K562 (cell line): ENCODE measurements around the gene MTA2. TPM values are rescaled to one million over a fixed set of nuclear protein-coding genes. Genes with fewer than 3 reads are reported as not detected.

Source experiments
- ETV6 ChIP-seq, 3 experiments: fragments of 150-350 bp in 1 of 3; sonication (generic) in 1 of 3; formaldehyde crosslinking in 1 of 3; IDR thresholded peaks; 2 replicates each; pipeline versions ENCODE4 v1.6.1 to v1.8.0; 2014 to 2022; ENCODE audit warnings: borderline replicate concordance in 2 of 3, low read depth in 2 of 3, antibody characterized with exemption in 1 of 3, low read length in 1 of 3, mild to moderate bottlenecking in 1 of 3, missing genetic modification reagents in 1 of 3
- EWSR1 ChIP-seq: fragments of 450-650 bp; IDR thresholded peaks from 2 replicates; pipeline ENCODE4 v1.6.1; 2018; ENCODE audit warnings: borderline replicate concordance, mild to moderate bottlenecking, low read depth, moderate library complexity; ENCODE audit not compliant: partially characterized antibody
- HMG20A ChIP-seq: fragments of 450-650 bp; formaldehyde crosslinking; conservative IDR thresholded peaks from 2 replicates; pipeline ENCODE4 v1.4.0; 2020; ENCODE audit warnings: mild to moderate bottlenecking, mixed read lengths
- HNRNPH1 ChIP-seq: fragments of 200-400 bp; formaldehyde crosslinking; optimal IDR thresholded peaks from 2 replicates; pipeline ENCODE3; 2017; ENCODE audit warnings: low read depth, mild to moderate bottlenecking, low read length, moderate library complexity
- MEIS2 ChIP-seq: fragments of 450-650 bp; IDR thresholded peaks from 2 replicates; pipeline ENCODE4 v1.6.1; 2014; ENCODE audit warnings: mild to moderate bottlenecking; ENCODE audit not compliant: partially characterized antibody
- NBN ChIP-seq: fragments of 450-650 bp; IDR thresholded peaks from 2 replicates; pipeline ENCODE4 v1.6.1; 2016; ENCODE audit warnings: low read depth, mild to moderate bottlenecking
- NCOA6 ChIP-seq: fragments of 450-650 bp; IDR thresholded peaks from 2 replicates; pipeline ENCODE4 v1.6.1; 2017; ENCODE audit warnings: mild to moderate bottlenecking
- PHB2 ChIP-seq: fragments of 450-650 bp; IDR thresholded peaks from 2 replicates; pipeline ENCODE4 v1.6.1; 2017; ENCODE audit warnings: low read depth
- RFX7 ChIP-seq: fragments of 250-450 bp; sonication (Bioruptor Pico); IDR thresholded peaks from 2 replicates; pipeline ENCODE4 v1.5.1; 2021; ENCODE audit warnings: mild to moderate bottlenecking
- SAP30 ChIP-seq: fragments of 200-600 bp; sonication (generic); IDR thresholded peaks from 2 replicates; pipeline ENCODE4 v1.6.1; 2012; ENCODE audit warnings: borderline replicate concordance, low read depth, mild to moderate bottlenecking, moderate library complexity, low read length, control low read depth, inconsistent platforms; ENCODE audit not compliant: insufficient read depth, poor library complexity, severe bottlenecking
- SIN3B ChIP-seq: fragments of 450-650 bp; IDR thresholded peaks from 2 replicates; pipeline ENCODE4 v1.6.1; 2017; ENCODE audit warnings: low read depth, mild to moderate bottlenecking, moderate library complexity
- SPI1 ChIP-seq: IDR thresholded peaks from 2 replicates; pipeline ENCODE4 v1.6.1; 2011; ENCODE audit warnings: low read depth, low read length, control low read depth, borderline replicate concordance
- XRCC5 ChIP-seq: fragments of 200-400 bp; formaldehyde crosslinking; IDR thresholded peaks from 2 replicates; pipeline ENCODE4 v1.6.1; 2017; ENCODE audit warnings: low read depth, mild to moderate bottlenecking, low read length
- ZNF146 ChIP-seq: IDR thresholded peaks from one replicate; pipeline ENCODE4 v1.6.1; 2018; ENCODE audit warnings: missing compliant biosample characterization; ENCODE audit not compliant: unreplicated experiment
- ZNF217 ChIP-seq: sonication (generic); formaldehyde crosslinking; IDR thresholded peaks from 2 replicates; pipeline ENCODE4 v1.8.0; 2022; ENCODE audit warnings: mild to moderate bottlenecking, missing genetic modification reagents
- ZNF239 ChIP-seq: fragments of 250-450 bp; sonication (Bioruptor Pico); IDR thresholded peaks from 2 replicates; pipeline ENCODE4 v1.4.0; 2020; ENCODE audit warnings: mild to moderate bottlenecking
- polyA plus RNA-seq, 8 experiments: library from polyadenylated mRNA; depleted of rRNA in 4 of 8; stranded (reverse) in 5 of 8; unstranded in 3 of 8; fragments of >200 nt; fragmentation: Nextera tagmentation in 2 of 8; fragmentation: Illumina TruSeq in 1 of 8; extraction: Ambion mirVana in 2 of 8; extraction: Trizol in 1 of 8; gene quantifications; 2 replicates each; pipeline versions ENCODE4 v1.2.1 to v1.2.3, GENCODE V29; 2011 to 2014; ENCODE audit warnings: inconsistent platforms in 1 of 8, missing spikeins in 1 of 8
- total RNA-seq, 7 experiments: library from RNA; depleted of rRNA in 6 of 7; stranded (reverse); fragments of >200 nt in 6 of 7; fragmentation: Illumina TruSeq in 2 of 7; extraction: Trizol in 2 of 7; gene quantifications; 2 replicates each; pipeline versions ENCODE4 v1.2.1 to v1.2.3, GENCODE V29; 2011 to 2021; ENCODE audit warnings: low replicate concordance in 1 of 7
- TF ChIP-seq, protein P1 (sequence below): fragments of 250-450 bp; sonication (Bioruptor Pico); IDR thresholded peaks from 2 replicates; pipeline ENCODE4 v1.5.0; 2021
- TF ChIP-seq, protein P2 (sequence below): fragments of 450-650 bp; formaldehyde crosslinking; IDR thresholded peaks from 2 replicates; pipeline ENCODE4 v1.4.0; 2022; ENCODE audit warnings: mild to moderate bottlenecking, moderate library complexity
- TF ChIP-seq, protein P3 (sequence below): IDR thresholded peaks from 2 replicates; pipeline ENCODE4 v1.6.1; 2016; ENCODE audit warnings: missing genetic modification characterization, missing compliant biosample characterization
- TF ChIP-seq, protein P4 (sequence below): fragments of 200-800 bp; sonication (Bioruptor generic); IDR thresholded peaks from 2 replicates; pipeline ENCODE4 v1.6.1; 2016; ENCODE audit warnings: missing genetic modification characterization, missing compliant biosample characterization

MTA2 gene
- total and polyA plus RNA-seq, 9 of the 15 experiments (the other 6 are each of a cell fraction or from before 2014, with no cell fraction given), result 6.2 to 220 (median 172) TPM

DNA sequence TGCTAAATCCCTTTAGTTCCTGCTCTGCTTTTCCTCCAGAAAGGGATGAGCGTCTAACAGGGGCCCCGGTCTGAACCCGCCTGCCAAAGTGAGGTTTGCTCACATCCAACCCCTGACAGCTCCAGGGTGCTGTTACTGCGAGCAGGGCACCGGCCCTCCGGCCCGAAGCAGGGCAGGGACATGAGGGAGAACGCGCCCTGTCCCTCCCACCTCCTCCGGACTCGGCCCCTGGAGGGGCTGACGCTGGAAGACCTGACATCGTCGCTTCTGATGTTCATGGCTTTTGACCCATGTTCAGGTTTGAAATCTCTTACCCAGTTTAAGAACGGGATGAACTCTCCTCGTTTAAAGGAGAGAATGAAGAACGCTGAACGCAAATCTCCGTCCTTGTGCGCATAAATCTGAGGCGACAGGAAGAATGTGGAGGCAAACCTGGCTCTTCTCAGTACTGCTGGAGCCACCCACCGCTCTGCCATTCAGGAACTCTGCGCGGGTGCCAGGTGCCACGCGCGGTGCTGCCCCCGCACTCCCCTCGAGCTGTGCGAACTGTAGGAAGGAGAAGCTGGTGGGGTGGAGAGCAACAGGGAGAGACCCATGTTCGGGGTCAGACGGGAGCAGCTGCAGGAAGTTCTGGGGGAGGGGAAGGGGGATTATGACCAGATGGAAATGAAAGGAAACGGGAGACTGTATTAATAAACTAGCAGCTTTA lies 27.1 kb downstream of the MTA2 start (continued):
- TF ChIP-seq, protein P1, sequence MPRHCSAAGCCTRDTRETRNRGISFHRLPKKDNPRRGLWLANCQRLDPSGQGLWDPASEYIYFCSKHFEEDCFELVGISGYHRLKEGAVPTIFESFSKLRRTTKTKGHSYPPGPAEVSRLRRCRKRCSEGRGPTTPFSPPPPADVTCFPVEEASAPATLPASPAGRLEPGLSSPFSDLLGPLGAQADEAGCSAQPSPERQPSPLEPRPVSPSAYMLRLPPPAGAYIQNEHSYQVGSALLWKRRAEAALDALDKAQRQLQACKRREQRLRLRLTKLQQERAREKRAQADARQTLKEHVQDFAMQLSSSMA (CRISPR knock-in tag), result no peak
- peak; percentile 56 for TF ChIP-seq MEIS2
- TF ChIP-seq XRCC5, result no peak
- TF ChIP-seq EWSR1, result no peak
- TF ChIP-seq NBN, result no peak
- no peak for TF ChIP-seq ZNF217 (CRISPR knock-in tag)
- TF ChIP-seq PHB2, result no peak
- TF ChIP-seq, protein P2, sequence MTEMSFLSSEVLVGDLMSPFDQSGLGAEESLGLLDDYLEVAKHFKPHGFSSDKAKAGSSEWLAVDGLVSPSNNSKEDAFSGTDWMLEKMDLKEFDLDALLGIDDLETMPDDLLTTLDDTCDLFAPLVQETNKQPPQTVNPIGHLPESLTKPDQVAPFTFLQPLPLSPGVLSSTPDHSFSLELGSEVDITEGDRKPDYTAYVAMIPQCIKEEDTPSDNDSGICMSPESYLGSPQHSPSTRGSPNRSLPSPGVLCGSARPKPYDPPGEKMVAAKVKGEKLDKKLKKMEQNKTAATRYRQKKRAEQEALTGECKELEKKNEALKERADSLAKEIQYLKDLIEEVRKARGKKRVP (CRISPR knock-in tag), result peak; percentile 30; the same call in 1 of the 2 replicates
- TF ChIP-seq, protein P3, sequence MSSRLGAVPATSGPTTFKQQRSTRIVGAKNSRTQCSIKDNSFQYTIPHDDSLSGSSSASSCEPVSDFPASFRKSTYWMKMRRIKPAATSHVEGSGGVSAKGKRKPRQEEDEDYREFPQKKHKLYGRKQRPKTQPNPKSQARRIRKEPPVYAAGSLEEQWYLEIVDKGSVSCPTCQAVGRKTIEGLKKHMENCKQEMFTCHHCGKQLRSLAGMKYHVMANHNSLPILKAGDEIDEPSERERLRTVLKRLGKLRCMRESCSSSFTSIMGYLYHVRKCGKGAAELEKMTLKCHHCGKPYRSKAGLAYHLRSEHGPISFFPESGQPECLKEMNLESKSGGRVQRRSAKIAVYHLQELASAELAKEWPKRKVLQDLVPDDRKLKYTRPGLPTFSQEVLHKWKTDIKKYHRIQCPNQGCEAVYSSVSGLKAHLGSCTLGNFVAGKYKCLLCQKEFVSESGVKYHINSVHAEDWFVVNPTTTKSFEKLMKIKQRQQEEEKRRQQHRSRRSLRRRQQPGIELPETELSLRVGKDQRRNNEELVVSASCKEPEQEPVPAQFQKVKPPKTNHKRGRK, result no peak
- no peak for TF ChIP-seq ZNF239 (CRISPR knock-in tag)
- TF ChIP-seq HMG20A (CRISPR knock-in tag), result no peak
- TF ChIP-seq SPI1, result no peak
- TF ChIP-seq RFX7, result peak; percentile 66
- no peak for TF ChIP-seq ETV6 (IDR thresholded peaks at IDR 0.05; ENCODE audit: borderline replicate concordance in 1 of 2, low read depth in 2 of 2, low read length in 1 of 2)
- TF ChIP-seq ETV6 (CRISPR knock-in tag; IDR thresholded peaks at IDR 0.05; ENCODE audit: borderline replicate concordance), result no peak
- TF ChIP-seq NCOA6, result no peak
- TF ChIP-seq SAP30, result peak; percentile 48
- TF ChIP-seq SIN3B, result 0 out of 2 replicates have a peak, but pooled peaks have one; percentile 34
- TF ChIP-seq, protein P4, sequence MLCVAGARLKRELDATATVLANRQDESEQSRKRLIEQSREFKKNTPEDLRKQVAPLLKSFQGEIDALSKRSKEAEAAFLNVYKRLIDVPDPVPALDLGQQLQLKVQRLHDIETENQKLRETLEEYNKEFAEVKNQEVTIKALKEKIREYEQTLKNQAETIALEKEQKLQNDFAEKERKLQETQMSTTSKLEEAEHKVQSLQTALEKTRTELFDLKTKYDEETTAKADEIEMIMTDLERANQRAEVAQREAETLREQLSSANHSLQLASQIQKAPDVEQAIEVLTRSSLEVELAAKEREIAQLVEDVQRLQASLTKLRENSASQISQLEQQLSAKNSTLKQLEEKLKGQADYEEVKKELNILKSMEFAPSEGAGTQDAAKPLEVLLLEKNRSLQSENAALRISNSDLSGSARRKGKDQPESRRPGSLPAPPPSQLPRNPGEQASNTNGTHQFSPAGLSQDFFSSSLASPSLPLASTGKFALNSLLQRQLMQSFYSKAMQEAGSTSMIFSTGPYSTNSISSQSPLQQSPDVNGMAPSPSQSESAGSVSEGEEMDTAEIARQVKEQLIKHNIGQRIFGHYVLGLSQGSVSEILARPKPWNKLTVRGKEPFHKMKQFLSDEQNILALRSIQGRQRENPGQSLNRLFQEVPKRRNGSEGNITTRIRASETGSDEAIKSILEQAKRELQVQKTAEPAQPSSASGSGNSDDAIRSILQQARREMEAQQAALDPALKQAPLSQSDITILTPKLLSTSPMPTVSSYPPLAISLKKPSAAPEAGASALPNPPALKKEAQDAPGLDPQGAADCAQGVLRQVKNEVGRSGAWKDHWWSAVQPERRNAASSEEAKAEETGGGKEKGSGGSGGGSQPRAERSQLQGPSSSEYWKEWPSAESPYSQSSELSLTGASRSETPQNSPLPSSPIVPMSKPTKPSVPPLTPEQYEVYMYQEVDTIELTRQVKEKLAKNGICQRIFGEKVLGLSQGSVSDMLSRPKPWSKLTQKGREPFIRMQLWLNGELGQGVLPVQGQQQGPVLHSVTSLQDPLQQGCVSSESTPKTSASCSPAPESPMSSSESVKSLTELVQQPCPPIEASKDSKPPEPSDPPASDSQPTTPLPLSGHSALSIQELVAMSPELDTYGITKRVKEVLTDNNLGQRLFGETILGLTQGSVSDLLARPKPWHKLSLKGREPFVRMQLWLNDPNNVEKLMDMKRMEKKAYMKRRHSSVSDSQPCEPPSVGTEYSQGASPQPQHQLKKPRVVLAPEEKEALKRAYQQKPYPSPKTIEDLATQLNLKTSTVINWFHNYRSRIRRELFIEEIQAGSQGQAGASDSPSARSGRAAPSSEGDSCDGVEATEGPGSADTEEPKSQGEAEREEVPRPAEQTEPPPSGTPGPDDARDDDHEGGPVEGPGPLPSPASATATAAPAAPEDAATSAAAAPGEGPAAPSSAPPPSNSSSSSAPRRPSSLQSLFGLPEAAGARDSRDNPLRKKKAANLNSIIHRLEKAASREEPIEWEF, result no peak
- TF ChIP-seq ZNF146 (CRISPR knock-in tag), result no peak
- no peak for TF ChIP-seq HNRNPH1
